Measurements from ENCODE around the gene TMEM141.

TMEM141 gene

DNA sequence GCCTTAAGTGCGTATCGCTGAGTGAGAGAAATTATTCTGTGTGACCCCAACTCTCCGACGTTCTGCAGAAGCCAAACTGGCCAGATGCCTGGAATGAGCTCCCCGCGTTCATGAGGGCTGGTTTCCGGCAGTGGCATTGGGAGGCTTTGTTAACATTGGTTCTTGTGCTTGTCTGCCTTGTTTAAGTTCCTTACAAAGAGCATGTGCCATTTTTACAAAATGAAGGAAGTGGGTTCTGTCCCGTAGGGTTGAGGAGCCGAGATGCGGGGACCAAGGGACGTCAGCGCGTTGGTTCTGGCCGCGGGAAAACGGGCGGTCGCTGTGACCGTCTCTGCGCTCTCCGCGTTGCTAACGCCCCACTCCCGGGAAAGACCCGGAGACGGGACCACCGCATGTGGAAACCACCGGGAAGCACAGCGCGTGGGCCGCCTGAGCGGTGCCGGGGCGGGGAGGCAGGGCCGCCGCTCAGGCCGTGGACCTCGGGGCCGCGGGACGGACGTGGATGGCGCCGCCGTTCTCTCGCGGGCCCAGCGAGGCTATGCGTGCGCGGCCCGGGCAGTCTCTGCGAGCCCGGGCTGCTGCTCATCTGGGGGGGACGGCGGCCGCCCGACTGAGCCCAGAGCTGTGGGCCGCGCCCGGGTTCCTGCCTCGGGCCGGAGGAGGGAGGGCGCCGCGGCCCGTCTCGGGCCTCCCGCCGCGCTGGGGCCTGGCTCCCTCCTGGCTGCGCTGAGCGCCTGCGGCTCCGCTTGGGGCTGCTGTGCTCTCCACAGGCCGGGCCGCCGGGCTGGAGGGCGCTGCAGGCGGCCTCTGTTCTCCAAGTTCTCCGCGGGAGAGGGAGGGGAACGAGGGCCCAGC lies 30.1 kb downstream of the TMEM141 start:
- H3K4me3 ChIP-seq (ENCODE audit: low read length) = peak overlapping the region; percentile 78
- H3K9ac ChIP-seq (ENCODE audit: low read depth, low read length) = peak overlapping the region; percentile 67; the same call in 1 of the 2 replicates
- H3K9me3 ChIP-seq (ENCODE audit: insufficient read depth, low read depth, low read length) = no peaks in the 10 kb centered on the region
- H3K27me3 ChIP-seq (ENCODE audit: insufficient read depth, low read length) = 0 out of 2 replicates have a peak, but pooled peaks cover 4% of the 10 kb centered on the region
- H3K27ac ChIP-seq (ENCODE audit: low read length) = no peak overlapping the region
- peaks cover 33% of the 10 kb centered on the region for H3K36me3 ChIP-seq (ENCODE audit: insufficient read depth, low read depth, low read length)
- H3K4me1 ChIP-seq (ENCODE audit: insufficient read depth, low read length) = peaks cover 8% of the 10 kb centered on the region; the same call in 1 of the 2 replicates

DNA sequence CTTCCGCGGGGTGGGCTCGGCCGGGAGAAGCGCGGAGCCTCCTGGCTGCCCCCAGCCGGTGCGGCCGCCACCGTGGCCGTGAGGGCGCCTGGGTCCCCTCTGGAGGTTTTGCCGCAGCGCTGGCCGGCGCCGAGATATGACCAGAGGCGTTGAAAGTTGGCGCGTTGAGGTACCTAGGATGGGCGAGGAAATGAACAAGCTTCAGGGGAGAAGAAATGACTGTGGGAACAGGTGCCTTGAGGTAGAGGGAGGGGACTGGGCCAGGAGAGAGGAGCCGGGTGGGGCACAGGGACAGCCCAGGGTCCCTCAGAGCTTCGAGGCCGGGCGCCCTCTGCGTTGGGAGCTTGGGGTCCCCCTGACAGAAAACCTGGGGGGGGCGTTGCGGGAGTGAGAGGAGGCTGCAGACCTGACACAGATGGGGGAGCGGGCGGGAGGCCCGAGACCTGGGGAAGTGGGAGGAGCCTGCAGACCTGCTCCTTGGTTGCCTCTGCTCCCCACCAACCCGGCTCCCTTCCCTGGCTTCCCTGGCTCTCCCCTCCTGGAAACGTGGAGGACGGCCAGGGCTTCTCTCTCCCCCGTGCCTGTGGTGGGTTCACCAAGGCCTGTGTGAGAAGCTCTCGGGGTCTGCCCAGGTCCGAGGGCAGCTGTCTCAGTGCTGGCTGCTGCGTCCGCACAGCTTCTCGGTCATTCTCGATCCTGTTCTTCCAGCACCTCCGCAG lies 30.8 kb downstream of the TMEM141 start:
- 0 out of 2 replicates have a peak, but pooled peaks cover 4% of the 10 kb centered on the region for H3K27me3 ChIP-seq (ENCODE audit: insufficient read depth, low read length)
- no peak overlapping the region; the same call in 1 of the 2 replicates for H3K9ac ChIP-seq (ENCODE audit: low read depth, low read length)
- no peak overlapping the region for H3K27ac ChIP-seq (ENCODE audit: low read length)
- peak overlapping the region; percentile 78; the same call in 1 of the 2 replicates for H3K4me3 ChIP-seq (ENCODE audit: low read length)
- H3K4me1 ChIP-seq (ENCODE audit: insufficient read depth, low read length) = peaks cover 8% of the 10 kb centered on the region; the same call in 1 of the 2 replicates
- H3K36me3 ChIP-seq (ENCODE audit: insufficient read depth, low read depth, low read length) = peaks cover 34% of the 10 kb centered on the region
- no peaks in the 10 kb centered on the region for H3K9me3 ChIP-seq (ENCODE audit: insufficient read depth, low read depth, low read length)

DNA sequence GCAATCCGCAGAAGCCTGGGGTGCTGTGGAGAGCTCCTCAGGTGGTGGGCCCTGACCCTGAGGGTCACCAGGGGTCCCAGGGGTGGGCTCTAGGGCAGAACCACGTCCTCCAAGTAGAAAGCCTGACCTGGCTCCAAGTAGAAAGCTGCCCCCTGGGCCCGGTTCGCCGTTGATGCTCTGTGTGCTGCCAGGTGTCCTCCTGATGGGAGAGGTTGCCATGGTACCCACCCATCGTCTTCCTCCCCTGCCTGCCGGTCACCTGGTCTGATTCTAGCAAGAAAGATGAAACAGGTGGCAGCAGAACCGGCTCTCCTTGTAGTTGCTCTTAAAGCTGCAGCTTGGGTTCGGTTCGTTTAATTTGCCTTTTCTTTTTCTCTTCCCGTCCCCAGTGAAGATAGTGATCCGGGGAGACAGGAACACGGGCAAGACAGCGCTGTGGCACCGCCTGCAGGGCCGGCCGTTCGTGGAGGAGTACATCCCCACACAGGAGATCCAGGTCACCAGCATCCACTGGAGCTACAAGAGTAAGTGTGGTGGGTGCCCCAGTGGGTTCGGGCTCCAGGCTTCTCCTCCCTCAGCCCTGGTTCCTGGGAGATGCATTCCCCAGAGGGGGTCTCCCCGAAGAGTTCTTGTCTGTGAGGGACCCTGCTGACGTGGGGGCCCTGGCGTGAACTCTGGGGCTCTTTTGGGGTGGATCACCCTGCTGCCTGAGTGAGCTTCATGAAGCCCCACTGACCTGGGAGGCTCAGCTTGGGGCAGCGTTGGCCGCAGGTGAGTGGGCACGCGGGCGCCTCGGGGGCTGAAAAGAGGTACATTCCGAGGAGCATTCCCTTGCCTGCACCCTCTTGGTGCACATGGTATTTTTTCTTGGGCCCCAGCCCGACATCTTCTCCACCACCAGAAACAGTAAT lies 32.2 kb downstream of the TMEM141 start:
- H3K4me3 ChIP-seq (ENCODE audit: low read length) = no peak overlapping the region
- H3K36me3 ChIP-seq (ENCODE audit: insufficient read depth, low read depth, low read length) = peaks cover 45% of the 10 kb centered on the region
- no peak overlapping the region for H3K27ac ChIP-seq (ENCODE audit: low read length)
- no peaks in the 10 kb centered on the region for H3K9me3 ChIP-seq (ENCODE audit: insufficient read depth, low read depth, low read length)
- no peak overlapping the region for H3K9ac ChIP-seq (ENCODE audit: low read depth, low read length)
- 0 out of 2 replicates have a peak, but pooled peaks cover 4% of the 10 kb centered on the region for H3K27me3 ChIP-seq (ENCODE audit: insufficient read depth, low read length)
- peaks cover 8% of the 10 kb centered on the region; the same call in 1 of the 2 replicates for H3K4me1 ChIP-seq (ENCODE audit: insufficient read depth, low read length)

DNA sequence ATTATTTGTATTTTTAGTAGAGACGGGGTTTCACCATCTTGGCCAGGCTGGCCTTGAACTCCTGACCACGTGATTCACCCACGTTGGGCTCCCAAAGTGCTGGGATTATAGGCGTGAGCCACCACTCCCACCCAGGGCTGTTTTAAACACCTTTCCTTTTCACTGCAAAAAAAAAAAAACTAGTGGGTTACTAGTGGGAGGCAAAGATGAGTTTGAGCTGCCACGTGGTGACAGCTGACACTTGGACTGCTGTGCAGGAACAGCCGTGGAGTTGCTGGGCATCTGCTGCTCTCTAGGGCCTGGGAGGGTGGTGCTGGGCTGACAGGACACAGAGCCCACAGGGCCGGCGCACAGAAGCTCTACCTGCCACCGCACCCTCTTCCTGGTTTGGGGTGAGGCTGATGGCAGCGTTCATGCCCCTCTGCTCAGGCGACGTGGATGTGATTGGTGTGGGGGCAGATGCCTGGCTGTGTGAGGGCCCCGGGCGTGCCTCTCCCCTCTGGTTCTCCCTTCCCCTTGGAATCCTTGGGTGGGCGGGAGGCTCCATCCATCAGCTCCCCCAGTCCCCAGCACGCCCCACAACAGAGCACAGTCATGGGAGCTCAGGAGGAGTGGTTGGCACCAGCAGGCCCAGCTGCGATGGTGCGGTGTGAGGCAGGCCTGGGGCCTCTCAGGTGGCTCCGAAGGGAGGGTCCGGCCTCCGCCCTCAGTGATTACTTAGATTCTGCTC lies 33.5 kb downstream of the TMEM141 start:
- Histone ChIP-seq H3K9ac (ENCODE audit: low read depth, low read length) (no peak overlapping the region), H3K4me1 (ENCODE audit: insufficient read depth, low read length) (peaks cover 8% of the 10 kb centered on the region; the same call in 1 of the 2 replicates), H3K27me3 (ENCODE audit: insufficient read depth, low read length) (0 out of 2 replicates have a peak, but pooled peaks cover 4% of the 10 kb centered on the region), H3K36me3 (ENCODE audit: insufficient read depth, low read depth, low read length) (peaks cover 58% of the 10 kb centered on the region), H3K27ac (ENCODE audit: low read length) (no peak overlapping the region), H3K4me3 (ENCODE audit: low read length) (no peak overlapping the region), H3K9me3 (ENCODE audit: insufficient read depth, low read depth, low read length) (no peaks in the 10 kb centered on the region)

DNA sequence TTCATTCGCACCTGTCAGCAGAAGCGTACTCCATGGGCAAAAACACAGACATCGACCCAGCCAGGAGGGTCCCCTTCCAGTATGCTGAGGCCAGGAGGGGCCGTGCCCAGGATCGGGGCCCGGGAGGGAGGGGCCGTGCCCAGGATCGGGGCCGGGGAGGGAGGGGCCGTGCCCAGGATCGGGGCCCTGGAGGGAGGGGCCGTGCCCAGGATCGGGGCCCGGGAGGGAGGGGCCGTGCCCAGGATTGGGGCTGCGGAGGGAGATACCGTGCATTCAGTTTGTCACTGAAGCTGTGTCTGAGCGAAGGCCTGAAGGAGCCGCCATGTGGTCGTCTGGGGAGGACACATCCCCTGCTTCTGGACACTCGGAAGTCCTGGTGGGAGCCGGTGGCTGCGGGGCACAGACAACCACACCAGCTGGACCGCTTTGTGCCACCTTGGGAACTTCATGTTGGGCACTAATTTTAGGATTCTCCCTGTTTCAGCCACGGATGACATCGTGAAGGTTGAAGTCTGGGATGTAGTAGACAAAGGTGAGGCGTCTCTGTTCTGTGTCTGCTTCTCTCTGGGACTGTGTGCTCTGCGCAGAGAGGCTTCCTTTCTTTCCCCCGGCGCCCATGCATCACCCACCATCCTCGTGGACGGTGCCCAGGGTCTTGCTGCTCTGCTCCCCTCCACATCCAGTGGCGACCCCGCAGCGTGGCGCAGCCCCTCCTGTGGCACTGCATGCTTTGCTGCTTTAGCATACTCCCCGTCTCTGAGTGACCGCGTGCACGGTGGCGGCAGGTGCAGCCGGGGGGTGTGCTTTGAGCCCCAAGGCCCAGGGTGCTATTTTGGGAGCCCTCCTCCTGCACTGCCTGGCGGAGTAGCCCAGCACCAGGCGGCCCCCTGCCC lies 34.4 kb downstream of the TMEM141 start:
- Histone ChIP-seq H3K36me3 (ENCODE audit: insufficient read depth, low read depth, low read length) (peaks cover 66% of the 10 kb centered on the region), H3K27ac (ENCODE audit: low read length) (no peak overlapping the region), H3K4me1 (ENCODE audit: insufficient read depth, low read length) (peaks cover 8% of the 10 kb centered on the region; the same call in 1 of the 2 replicates), H3K4me3 (ENCODE audit: low read length) (no peak overlapping the region), H3K9ac (ENCODE audit: low read depth, low read length) (no peak overlapping the region), H3K27me3 (ENCODE audit: insufficient read depth, low read length) (0 out of 2 replicates have a peak, but pooled peaks cover 4% of the 10 kb centered on the region), H3K9me3 (ENCODE audit: insufficient read depth, low read depth, low read length) (no peaks in the 10 kb centered on the region)

DNA sequence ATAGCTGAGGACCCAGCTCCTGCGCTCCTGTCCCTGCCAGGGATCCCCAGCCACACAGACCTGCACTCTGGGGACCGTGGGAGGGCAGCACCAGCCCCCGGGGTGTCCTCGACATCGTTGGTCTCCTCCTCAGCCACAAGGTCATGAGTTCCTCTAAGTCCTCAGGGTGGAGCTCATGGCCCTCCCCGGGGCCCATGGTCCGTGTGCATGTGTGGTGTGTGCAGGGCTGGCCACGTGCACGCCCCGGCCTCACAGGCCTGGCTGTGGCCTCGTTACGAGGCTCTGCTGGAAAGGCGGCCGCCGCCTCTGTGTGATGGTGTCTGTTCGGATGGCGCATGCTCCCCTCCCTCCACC lies 35.0 kb downstream of the TMEM141 start:
- H3K36me3 ChIP-seq (ENCODE audit: insufficient read depth, low read depth, low read length) = peaks cover 73% of the 10 kb centered on the region
- no peaks in the 10 kb centered on the region for H3K9me3 ChIP-seq (ENCODE audit: insufficient read depth, low read depth, low read length)
- no peak overlapping the region for H3K27ac ChIP-seq (ENCODE audit: low read length)
- peaks cover 4% of the 10 kb centered on the region; the same call in 1 of the 2 replicates for H3K4me1 ChIP-seq (ENCODE audit: insufficient read depth, low read length)
- no peak overlapping the region for H3K4me3 ChIP-seq (ENCODE audit: low read length)
- no peaks in the 10 kb centered on the region for H3K27me3 ChIP-seq (ENCODE audit: insufficient read depth, low read length)
- H3K9ac ChIP-seq (ENCODE audit: low read depth, low read length) = no peak overlapping the region

DNA sequence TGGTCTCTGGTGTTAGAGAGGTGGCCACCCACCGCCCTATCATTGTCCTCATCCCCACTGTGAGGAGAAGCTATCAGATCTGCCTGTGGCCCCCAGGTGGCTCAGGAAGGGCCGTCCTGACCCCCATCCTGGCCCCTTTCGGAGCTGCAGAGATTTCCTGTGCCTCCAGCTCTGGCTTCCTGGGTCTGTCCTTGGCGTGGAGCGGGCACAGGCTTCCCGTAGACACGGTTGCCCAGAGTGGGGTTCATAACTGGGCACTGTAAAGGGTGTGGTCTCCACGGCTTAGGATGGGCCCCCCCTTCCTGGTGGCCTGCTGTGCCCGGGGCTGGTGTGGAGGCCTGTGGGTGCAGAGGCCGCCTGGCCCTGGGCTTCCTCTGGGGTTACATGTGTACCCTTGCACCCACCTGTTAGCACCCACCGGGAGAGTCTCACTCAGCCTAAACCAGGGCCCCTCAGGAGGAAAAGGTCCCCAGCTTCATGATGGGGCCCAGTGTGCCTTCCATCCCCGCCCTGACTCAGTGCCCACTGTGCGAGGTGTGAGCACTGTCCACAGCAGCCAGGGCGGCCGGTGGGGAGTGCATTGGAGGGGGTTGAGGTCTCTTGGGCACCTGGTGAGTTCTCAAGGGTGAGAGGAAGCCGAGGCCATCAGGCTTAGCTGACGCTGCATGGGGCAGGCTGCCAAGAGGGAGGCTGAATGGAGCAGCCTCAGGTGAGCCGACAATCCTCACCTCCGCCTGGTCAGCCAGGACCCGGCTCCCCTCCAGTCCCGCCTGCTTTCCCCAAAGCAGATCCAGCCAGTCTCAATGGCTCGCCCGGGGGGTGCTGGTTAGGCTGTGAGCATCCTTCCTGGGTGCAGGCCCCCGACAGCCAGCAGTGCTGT lies 35.8 kb downstream of the TMEM141 start:
- H3K4me3 ChIP-seq (ENCODE audit: low read length) = no peak overlapping the region
- H3K27me3 ChIP-seq (ENCODE audit: insufficient read depth, low read length) = no peaks in the 10 kb centered on the region
- H3K4me1 ChIP-seq (ENCODE audit: insufficient read depth, low read length) = peaks cover 4% of the 10 kb centered on the region; the same call in 1 of the 2 replicates
- H3K9ac ChIP-seq (ENCODE audit: low read depth, low read length) = no peak overlapping the region
- H3K36me3 ChIP-seq (ENCODE audit: insufficient read depth, low read depth, low read length) = peaks cover 80% of the 10 kb centered on the region
- no peaks in the 10 kb centered on the region for H3K9me3 ChIP-seq (ENCODE audit: insufficient read depth, low read depth, low read length)
- H3K27ac ChIP-seq (ENCODE audit: low read length) = no peak overlapping the region

DNA sequence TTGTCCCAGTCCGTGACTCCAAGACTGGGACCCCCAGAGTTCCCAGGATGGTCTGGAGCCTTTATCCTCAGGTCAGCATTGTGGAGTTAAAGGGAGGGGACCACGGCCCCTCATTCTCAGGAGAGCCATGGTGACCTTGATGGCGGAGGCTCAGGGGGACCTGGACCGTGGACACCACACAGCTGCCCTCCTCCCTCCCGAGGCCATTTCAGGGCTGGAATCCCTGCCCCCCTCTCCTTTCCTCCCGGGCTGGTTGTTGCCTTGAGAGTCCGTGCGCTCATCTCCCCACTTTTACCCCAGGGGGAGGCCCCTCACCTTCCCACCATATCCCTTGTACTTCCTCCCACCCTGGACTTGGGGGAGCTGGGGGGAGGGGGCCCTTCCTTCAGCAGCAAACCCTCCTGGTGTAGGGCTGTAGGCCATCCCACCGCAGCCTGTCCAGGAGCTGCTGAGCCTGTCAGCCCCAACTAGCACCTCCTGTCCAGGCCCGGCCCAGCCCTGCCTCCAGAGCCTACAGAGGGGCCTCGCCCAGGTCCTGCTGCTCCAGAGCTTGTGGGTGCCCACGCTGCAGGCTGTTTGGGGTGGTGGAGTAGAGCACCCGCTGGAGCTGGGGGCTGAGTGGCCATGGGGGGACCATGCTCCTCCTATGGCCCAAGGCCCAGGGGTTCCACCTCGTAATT lies 36.8 kb downstream of the TMEM141 start:
- Histone ChIP-seq H3K27me3 (ENCODE audit: insufficient read depth, low read length) (no peaks in the 10 kb centered on the region), H3K9me3 (ENCODE audit: insufficient read depth, low read depth, low read length) (no peaks in the 10 kb centered on the region), H3K36me3 (ENCODE audit: insufficient read depth, low read depth, low read length) (peaks cover 90% of the 10 kb centered on the region), H3K4me1 (ENCODE audit: insufficient read depth, low read length) (no peaks in the 10 kb centered on the region), H3K9ac (ENCODE audit: low read depth, low read length) (no peak overlapping the region), H3K27ac (ENCODE audit: low read length) (no peak overlapping the region), H3K4me3 (ENCODE audit: low read length) (no peak overlapping the region)

DNA sequence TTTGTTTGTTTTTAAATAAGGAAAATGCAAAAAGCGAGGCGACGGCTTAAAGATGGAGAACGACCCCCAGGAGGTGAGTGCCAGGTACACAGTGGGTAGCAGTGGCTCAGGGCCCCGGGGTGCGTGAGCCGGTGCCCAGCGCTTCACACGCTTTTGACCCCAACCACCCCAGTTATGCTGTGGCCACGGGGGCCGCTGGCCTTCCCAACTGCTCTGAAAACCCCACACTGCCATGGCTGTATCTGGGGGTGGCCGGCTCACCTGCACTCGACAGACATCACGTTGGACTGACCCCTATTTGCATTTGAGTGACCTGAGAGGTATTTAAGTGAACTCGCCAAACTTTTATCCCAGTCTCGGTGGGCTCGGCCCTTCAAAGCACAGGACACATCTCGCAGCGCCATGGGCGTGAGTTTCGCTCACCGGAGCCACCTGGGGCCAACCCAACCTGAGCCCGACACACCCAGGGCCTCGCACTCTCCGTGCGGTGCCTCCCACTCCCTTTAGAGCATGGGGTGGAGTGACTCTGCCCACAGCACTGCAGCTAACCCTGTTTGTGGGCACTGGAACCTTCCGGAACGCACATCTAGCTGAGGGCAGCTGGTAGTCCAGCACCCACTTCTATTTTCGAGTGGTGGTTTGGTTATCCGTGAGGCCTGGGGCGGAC lies 37.5 kb downstream of the TMEM141 start:
- peaks cover 87% of the 10 kb centered on the region for H3K36me3 ChIP-seq (ENCODE audit: insufficient read depth, low read depth, low read length)
- no peaks in the 10 kb centered on the region for H3K27me3 ChIP-seq (ENCODE audit: insufficient read depth, low read length)
- H3K9me3 ChIP-seq (ENCODE audit: insufficient read depth, low read depth, low read length) = no peaks in the 10 kb centered on the region
- no peak overlapping the region for H3K27ac ChIP-seq (ENCODE audit: low read length)
- no peak overlapping the region for H3K9ac ChIP-seq (ENCODE audit: low read depth, low read length)
- H3K4me3 ChIP-seq (ENCODE audit: low read length) = no peak overlapping the region
- H3K4me1 ChIP-seq (ENCODE audit: insufficient read depth, low read length) = no peaks in the 10 kb centered on the region
